ENCODE measurements around the gene MAEL. TPM values are rescaled to one million over a fixed set of nuclear protein-coding genes. Genes with fewer than 3 reads are reported as not detected.
A peak's percentile ranks its signal among the peaks of the same experiment; 100 is the strongest.
"Not testable (repeated sequence)": the region's sequence is repeated elsewhere in the genome, so short reads cannot be mapped to it uniquely, and the experiment has no call there.

The MAEL gene
- total RNA-seq, 4 donors from 2014 or later: 0.37 TPM; not detected in 3

DNA sequence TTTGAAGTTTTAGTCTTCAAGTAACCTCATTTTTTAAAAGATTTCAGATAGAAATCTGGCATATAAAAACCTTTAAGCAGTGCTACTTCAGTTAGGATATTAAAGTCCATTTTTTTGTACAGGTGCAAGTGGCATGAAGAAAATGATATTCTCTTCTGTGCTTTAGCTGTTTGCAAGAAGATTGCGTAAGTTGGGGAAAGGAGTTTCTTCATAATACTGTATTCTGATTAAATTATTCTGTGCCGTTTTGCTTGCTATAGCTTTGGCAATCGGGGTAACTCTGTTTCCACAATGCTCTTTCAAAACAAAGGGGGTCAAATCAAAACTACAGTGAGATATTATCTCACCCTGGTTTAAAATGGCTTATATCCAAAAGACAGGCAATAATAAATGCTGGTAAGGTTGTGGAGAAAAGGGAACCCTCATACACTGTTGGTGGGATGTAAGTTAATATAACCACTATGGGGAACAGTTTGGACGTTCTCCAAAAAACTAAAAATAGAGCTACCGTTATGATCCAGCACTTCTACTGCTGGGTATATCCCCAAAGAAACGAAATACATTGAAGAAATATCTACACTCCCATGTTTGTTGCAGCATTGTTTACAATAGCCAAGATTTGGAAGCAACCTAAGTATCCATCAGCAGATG is 27.1 kb downstream of the MAEL start:
- TF ChIP-seq, protein P1, sequence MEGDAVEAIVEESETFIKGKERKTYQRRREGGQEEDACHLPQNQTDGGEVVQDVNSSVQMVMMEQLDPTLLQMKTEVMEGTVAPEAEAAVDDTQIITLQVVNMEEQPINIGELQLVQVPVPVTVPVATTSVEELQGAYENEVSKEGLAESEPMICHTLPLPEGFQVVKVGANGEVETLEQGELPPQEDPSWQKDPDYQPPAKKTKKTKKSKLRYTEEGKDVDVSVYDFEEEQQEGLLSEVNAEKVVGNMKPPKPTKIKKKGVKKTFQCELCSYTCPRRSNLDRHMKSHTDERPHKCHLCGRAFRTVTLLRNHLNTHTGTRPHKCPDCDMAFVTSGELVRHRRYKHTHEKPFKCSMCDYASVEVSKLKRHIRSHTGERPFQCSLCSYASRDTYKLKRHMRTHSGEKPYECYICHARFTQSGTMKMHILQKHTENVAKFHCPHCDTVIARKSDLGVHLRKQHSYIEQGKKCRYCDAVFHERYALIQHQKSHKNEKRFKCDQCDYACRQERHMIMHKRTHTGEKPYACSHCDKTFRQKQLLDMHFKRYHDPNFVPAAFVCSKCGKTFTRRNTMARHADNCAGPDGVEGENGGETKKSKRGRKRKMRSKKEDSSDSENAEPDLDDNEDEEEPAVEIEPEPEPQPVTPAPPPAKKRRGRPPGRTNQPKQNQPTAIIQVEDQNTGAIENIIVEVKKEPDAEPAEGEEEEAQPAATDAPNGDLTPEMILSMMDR (IDR thresholded peaks at IDR 0.05): no peak
- DNase-seq (ENCODE audit: low spot score): no peak
- ATAC-seq (ENCODE audit: low FRiP score): no peak

DNA sequence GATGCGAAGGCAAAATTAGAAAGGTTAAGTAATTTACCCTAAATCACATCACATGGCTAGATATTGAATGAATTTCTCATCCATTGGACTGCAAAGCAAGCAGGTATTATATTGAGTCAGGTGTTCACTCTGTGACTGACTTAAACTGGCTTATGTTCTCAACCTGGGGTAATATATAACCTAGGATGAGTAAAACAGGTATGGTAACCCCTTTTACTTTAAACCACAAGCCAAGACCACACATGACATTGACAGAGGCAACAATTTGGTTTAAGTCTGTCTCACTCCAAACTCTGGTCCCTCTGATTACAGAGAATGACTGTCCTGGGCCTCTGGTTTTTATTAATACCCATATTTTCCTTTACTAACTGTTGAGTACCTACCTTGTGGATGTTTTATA is 33.3 kb downstream of the MAEL start:
- TF ChIP-seq, protein P1 (IDR thresholded peaks at IDR 0.05): no peak
- no peak for ATAC-seq (ENCODE audit: low FRiP score)
- no peak for DNase-seq (ENCODE audit: low spot score)

DNA sequence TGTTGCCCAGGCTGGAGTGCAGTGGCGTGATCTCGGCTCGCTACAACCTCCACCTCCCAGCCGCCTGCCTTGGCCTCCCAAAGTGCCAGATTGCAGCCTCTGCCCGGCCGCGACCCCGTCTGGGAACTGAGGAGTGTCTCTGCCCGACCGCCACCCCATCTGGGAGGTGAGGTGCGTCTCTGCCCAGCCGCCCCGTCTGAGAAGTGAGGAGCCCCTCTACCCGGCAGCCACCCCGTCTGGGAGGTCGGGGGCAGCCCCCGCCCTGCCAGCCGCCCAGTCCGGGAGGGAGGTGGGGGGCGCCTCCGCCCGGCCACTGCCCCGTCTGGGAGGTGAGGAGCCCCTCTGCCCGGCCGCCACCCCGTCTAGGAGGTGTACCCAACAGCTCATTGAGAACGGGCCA is 40.5 kb downstream of the MAEL start:
- not testable (repeated sequence) for DNase-seq (ENCODE audit: low spot score); ATAC-seq (ENCODE audit: low FRiP score)

DNA sequence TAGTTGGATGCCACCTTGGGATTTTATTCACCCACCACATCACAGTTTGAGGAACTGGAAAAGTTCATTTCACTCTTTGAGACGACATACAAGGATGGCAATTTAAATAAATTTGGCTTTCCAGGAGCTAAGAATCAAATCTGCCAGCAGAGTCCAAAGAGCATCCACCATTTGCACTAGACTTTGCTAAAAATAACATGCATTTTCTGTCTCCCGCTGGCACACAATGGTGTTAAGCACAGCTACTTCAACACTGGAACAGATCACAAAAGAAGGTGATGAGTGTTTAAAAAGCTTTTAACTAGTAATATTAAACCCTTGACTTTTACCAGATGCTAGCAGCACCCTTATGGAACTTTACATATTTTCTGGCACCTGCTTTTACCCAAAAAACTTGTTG is 44.6 kb downstream of the MAEL start:
- DNase-seq (ENCODE audit: low spot score) (no peak), ATAC-seq (ENCODE audit: low FRiP score) (no peak)
- TF ChIP-seq, protein P1 (IDR thresholded peaks at IDR 0.05): no peak

DNA sequence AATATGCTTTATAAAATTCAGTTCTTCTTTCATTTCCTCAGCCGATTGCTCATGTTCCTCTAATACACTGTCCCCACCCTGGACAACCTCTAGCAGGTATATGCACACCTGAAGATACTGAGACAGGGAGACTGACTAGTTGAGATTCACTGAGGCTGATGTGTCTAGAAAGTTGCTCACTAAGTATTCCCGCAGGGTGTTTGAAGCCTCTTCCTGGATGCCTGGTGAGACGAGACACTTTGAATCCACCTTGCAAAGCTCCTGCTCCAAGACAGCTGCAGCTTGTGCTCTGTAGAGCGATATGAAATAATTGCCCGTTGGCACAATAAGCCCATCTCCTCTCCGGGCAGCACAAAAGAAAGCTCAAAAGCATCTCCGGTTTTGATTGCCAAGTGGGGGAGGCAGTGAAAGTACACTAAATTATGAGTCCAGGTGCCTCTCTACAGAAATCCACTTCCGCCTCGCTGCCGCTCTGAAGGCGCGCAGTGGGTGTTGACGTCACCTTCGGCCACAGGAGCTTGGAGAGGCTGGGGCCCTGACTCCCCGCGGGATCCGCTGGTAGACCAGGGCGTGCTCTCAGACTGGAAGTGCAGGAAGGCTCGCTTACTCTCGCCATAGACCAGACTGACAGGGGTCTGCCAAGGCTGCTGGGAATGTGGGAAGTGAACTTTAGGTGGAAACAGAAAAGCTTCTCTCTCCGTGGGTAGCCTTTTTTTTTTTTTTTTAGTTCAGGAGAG is 54.8 kb downstream of the MAEL start:
- TF ChIP-seq, protein P1 (IDR thresholded peaks at IDR 0.05): no peak
- ATAC-seq (ENCODE audit: low FRiP score) (peak; percentile 88), DNase-seq (ENCODE audit: low spot score) (no peak)

DNA sequence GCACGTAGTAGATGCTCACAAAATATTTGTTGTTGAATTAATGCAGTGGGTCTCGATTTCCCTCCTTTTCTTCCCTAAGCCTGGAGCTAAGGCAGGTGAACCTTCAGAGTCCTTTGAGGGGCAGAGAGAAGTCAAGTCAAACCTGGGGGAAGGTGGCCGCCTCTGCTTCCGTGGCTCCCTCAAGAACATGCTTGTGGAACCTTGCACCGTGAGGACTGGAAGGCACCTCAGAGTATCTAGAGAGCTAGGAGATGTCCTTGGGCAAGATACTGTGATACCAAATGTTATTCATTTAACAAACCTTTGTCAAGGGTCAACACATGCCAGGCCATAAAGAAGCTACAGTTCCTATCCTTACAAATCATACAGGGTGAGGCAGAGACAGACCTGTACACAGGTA is 62.8 kb downstream of the MAEL start:
- ATAC-seq (ENCODE audit: low FRiP score): no peak
- TF ChIP-seq, protein P1 (IDR thresholded peaks at IDR 0.05): no peak
- no peak for DNase-seq (ENCODE audit: low spot score)

DNA sequence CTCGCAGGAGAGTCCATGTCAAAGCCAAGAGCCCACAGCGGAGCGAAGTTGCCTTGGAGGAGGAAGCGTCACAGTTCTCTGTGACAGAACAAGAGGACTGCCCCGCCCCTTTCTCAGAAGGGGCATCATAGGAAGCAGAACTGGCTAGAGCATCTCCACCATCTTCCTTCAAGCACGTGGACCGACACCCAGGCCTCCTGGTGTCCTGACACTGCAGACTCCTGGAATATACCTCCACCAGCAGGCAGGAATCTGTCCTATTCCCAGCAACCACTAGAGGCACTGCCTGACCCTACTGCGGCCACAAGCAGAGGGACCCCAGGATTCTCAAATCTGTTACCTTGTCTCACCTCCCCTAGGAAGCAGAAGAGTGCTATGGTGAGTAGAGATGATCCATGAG is 63.3 kb downstream of the MAEL start:
- DNase-seq (ENCODE audit: low spot score): no peak
- TF ChIP-seq, protein P1 (IDR thresholded peaks at IDR 0.05): no peak
- ATAC-seq (ENCODE audit: low FRiP score): no peak

Data from omental fat pad (tissue), 4 donors.